Measurements from ENCODE around the gene CSNK1A1.

CSNK1A1 gene

GRCh38 chr5:149448431-149448830, 102.8 kb downstream of the CSNK1A1 start:
- no peak for TF ChIP-seq CTCF (IDR thresholded peaks at IDR 0.05)

- no peak for TF ChIP-seq CTCF (IDR thresholded peaks at IDR 0.05)
Observed at GRCh38 chr5:149447373-149448367, 103.6 kb downstream of the CSNK1A1 start.

- no peak for TF ChIP-seq CTCF (IDR thresholded peaks at IDR 0.05)
Observed at GRCh38 chr5:149445739-149446369, 105.4 kb downstream of the CSNK1A1 start.

- TF ChIP-seq CTCF (IDR thresholded peaks at IDR 0.05) = no peak
Observed at GRCh38 chr5:149445343-149445738, 105.9 kb downstream of the CSNK1A1 start.

- TF ChIP-seq CTCF (IDR thresholded peaks at IDR 0.05) = no peak
Observed at GRCh38 chr5:149443210-149443609, 108.0 kb downstream of the CSNK1A1 start.

- peak; percentile 97 for TF ChIP-seq CTCF (IDR thresholded peaks at IDR 0.05)
Observed at GRCh38 chr5:149442563-149443182, 108.6 kb downstream of the CSNK1A1 start.
